Liver (tissue), 9 donors: ENCODE measurements around the gene NOTCH4. TPM values are rescaled to one million over a fixed set of nuclear protein-coding genes. Genes with fewer than 3 reads are reported as not detected.

Source experiments
- DNase-seq: peaks from one replicate; pipeline ENCODE4 v3.0.0-alpha.2; 2017; ENCODE audit warnings: low spot score
- H3K27ac ChIP-seq, 2 donors: one replicate each; pipeline ENCODE4 v1.7.0; 2013; ENCODE audit warnings: inconsistent platforms in 2 of 2, low read length in 2 of 2, control low read depth in 1 of 2, low read depth in 1 of 2, mild to moderate bottlenecking in 1 of 2
- H3K27me3 ChIP-seq, 4 donors: one replicate each; pipeline versions ENCODE4 v1.6.1 to v1.7.0; 2013; ENCODE audit warnings: low read length in 3 of 4, inconsistent platforms in 1 of 4, mild to moderate bottlenecking in 1 of 4, moderate library complexity in 1 of 4; ENCODE audit not compliant: control insufficient read depth in 4 of 4, insufficient read depth in 4 of 4
- H3K36me3 ChIP-seq, 4 donors: one replicate each; pipeline versions ENCODE4 v1.6.1 to v1.7.0; 2013; ENCODE audit warnings: low read length in 3 of 4, mild to moderate bottlenecking in 3 of 4, low read depth in 1 of 4, moderate library complexity in 1 of 4; ENCODE audit not compliant: control insufficient read depth in 4 of 4, insufficient read depth in 3 of 4
- H3K4me1 ChIP-seq, 4 donors: one replicate each; pipeline versions ENCODE4 v1.6.1 to v1.7.0; 2013; ENCODE audit warnings: low read length in 3 of 4, mild to moderate bottlenecking in 3 of 4, moderate library complexity in 1 of 4; ENCODE audit not compliant: control insufficient read depth in 4 of 4, insufficient read depth in 4 of 4
- H3K4me3 ChIP-seq, 3 donors: one replicate each; pipeline versions ENCODE4 v1.6.1 to v1.7.0; 2013; ENCODE audit warnings: low read length in 3 of 3, control low read depth in 1 of 3, low read depth in 1 of 3, mild to moderate bottlenecking in 1 of 3
- H3K9ac ChIP-seq, 2 donors: one replicate each; pipeline ENCODE4 v1.7.0; 2013; ENCODE audit warnings: low read length in 2 of 2, mild to moderate bottlenecking in 2 of 2, moderate library complexity in 2 of 2, control low read depth in 1 of 2, low read depth in 1 of 2
- H3K9me3 ChIP-seq, 4 donors: one replicate each; pipeline versions ENCODE4 v1.6.1 to v1.7.0; 2013; ENCODE audit warnings: low read length in 3 of 4; ENCODE audit not compliant: control insufficient read depth in 4 of 4
- EGR1 ChIP-seq, 2 donors: IDR thresholded peaks; 2 replicates each; pipeline ENCODE4 v1.6.1; 2016 to 2018; ENCODE audit warnings: antibody characterized with exemption in 2 of 2, low read depth in 2 of 2
- FOXA1 ChIP-seq: IDR thresholded peaks from 2 replicates; pipeline ENCODE4 v1.6.1; 2016; ENCODE audit warnings: antibody characterized with exemption
- FOXA2 ChIP-seq: IDR thresholded peaks from 2 replicates; pipeline ENCODE4 v1.6.1; 2016; ENCODE audit warnings: antibody characterized with exemption
- JUND ChIP-seq, 2 donors: IDR thresholded peaks; 2 replicates each; pipeline ENCODE4 v1.6.1; 2016; ENCODE audit warnings: antibody characterized with exemption in 2 of 2
- NR2F2 ChIP-seq: IDR thresholded peaks from 2 replicates; pipeline ENCODE4 v1.6.1; 2016; ENCODE audit warnings: antibody characterized with exemption
- RAD21 ChIP-seq, 2 donors: IDR thresholded peaks; 2 replicates each; pipeline ENCODE4 v1.6.1; 2016; ENCODE audit warnings: antibody characterized with exemption in 2 of 2, mild to moderate bottlenecking in 2 of 2
- RXRA ChIP-seq, 2 donors: IDR thresholded peaks; 2 replicates each; pipeline ENCODE4 v1.6.1; 2017 to 2018; ENCODE audit warnings: antibody characterized with exemption in 2 of 2, mild to moderate bottlenecking in 1 of 2
- SP1 ChIP-seq: IDR thresholded peaks from 2 replicates; pipeline ENCODE4 v1.6.1; 2018; ENCODE audit warnings: antibody characterized with exemption, mild to moderate bottlenecking
- TAF1 ChIP-seq: conservative IDR thresholded peaks from 2 replicates; pipeline ENCODE4 v1.6.1; 2016; ENCODE audit warnings: antibody characterized with exemption, mild to moderate bottlenecking
- WGBS: extraction: QIAGEN DNeasy Blood & Tissue Kit; methylation state at CpG from one replicate; pipeline ENCODE4 v1.1.7; 2013; 5-methylcytosine and 5-hydroxymethylcytosine counted together
- polyA plus RNA-seq, 2 donors: library from polyadenylated mRNA; stranded (reverse) in 1 of 2; unstranded in 1 of 2; fragments of 200-250 nt in 1 of 2; fragments of >200 nt in 1 of 2; fragmentation: Nextera tagmentation in 1 of 2; extraction: Ambion mirVana in 1 of 2; gene quantifications; one replicate each; pipeline versions ENCODE4 v1.2.1 to v1.2.3, GENCODE V29; 2013 to 2015
- total RNA-seq, 2 donors: library from RNA; depleted of rRNA; stranded (reverse); fragments of >200 nt; gene quantifications; one replicate each; pipeline ENCODE4 v1.2.3, GENCODE V29; 2014
- TF ChIP-seq, protein P1 (sequence below): IDR thresholded peaks from 2 replicates; pipeline ENCODE4 v1.6.1; 2016; ENCODE audit warnings: antibody characterized with exemption, mild to moderate bottlenecking
- TF ChIP-seq, protein P2 (sequence below): IDR thresholded peaks from 2 replicates; pipeline ENCODE4 v1.6.1; 2016; ENCODE audit warnings: antibody characterized with exemption
- TF ChIP-seq, protein P3 (sequence below): fragments of 150-350 bp; IDR thresholded peaks from 2 replicates; pipeline ENCODE4 v1.5.1; 2017; ENCODE audit warnings: improper control_type of control experiment, low read depth, low read length; ENCODE audit not compliant: missing input control
- TF ChIP-seq, protein P4 (sequence below): IDR thresholded peaks from 2 replicates; pipeline ENCODE4 v1.6.1; 2016; ENCODE audit warnings: antibody characterized with exemption
- donor health status: healthy.
- donor health status: healthy.
- donor health status: healthy.
- donor health status: healthy.
- donor health status: healthy.

Gene NOTCH4
- total and polyA plus RNA-seq, 4 donors: 2.6 to 15.1 (median 8.8) TPM

DNA sequence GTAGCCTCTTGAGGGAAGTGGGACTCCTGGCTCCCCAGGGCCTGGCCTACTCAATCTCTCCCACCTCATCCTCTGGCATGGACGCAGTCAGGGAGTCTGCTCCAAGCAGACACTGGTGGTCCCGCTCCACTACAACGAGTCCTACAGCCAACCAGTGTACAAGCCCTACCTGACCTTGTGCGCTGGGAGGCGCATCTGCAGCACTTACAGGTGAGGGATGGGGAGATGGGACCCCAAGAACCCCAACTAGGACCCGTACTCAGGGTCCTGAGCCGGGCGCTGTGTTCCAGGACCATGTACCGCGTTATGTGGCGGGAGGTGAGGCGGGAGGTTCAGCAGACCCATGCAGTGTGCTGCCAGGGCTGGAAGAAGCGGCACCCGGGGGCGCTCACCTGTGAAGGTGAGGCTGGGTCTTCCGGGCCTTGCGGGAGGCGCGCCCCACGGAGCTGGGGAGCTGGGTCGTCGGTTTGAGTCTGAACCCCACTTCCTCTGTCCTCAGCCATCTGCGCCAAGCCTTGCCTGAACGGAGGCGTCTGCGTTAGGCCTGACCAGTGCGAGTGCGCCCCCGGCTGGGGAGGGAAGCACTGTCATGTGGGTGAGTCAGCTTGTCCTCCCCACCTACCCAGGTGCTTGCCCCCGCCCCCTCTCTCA, 57.3 kb downstream of the NOTCH4 start (continued):
- TF ChIP-seq, protein P1, sequence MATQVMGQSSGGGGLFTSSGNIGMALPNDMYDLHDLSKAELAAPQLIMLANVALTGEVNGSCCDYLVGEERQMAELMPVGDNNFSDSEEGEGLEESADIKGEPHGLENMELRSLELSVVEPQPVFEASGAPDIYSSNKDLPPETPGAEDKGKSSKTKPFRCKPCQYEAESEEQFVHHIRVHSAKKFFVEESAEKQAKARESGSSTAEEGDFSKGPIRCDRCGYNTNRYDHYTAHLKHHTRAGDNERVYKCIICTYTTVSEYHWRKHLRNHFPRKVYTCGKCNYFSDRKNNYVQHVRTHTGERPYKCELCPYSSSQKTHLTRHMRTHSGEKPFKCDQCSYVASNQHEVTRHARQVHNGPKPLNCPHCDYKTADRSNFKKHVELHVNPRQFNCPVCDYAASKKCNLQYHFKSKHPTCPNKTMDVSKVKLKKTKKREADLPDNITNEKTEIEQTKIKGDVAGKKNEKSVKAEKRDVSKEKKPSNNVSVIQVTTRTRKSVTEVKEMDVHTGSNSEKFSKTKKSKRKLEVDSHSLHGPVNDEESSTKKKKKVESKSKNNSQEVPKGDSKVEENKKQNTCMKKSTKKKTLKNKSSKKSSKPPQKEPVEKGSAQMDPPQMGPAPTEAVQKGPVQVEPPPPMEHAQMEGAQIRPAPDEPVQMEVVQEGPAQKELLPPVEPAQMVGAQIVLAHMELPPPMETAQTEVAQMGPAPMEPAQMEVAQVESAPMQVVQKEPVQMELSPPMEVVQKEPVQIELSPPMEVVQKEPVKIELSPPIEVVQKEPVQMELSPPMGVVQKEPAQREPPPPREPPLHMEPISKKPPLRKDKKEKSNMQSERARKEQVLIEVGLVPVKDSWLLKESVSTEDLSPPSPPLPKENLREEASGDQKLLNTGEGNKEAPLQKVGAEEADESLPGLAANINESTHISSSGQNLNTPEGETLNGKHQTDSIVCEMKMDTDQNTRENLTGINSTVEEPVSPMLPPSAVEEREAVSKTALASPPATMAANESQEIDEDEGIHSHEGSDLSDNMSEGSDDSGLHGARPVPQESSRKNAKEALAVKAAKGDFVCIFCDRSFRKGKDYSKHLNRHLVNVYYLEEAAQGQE: no peak
- TF ChIP-seq EGR1 (IDR thresholded peaks at IDR 0.05; ENCODE audit: low read depth in 2 of 2): no peak
- TF ChIP-seq, protein P2, sequence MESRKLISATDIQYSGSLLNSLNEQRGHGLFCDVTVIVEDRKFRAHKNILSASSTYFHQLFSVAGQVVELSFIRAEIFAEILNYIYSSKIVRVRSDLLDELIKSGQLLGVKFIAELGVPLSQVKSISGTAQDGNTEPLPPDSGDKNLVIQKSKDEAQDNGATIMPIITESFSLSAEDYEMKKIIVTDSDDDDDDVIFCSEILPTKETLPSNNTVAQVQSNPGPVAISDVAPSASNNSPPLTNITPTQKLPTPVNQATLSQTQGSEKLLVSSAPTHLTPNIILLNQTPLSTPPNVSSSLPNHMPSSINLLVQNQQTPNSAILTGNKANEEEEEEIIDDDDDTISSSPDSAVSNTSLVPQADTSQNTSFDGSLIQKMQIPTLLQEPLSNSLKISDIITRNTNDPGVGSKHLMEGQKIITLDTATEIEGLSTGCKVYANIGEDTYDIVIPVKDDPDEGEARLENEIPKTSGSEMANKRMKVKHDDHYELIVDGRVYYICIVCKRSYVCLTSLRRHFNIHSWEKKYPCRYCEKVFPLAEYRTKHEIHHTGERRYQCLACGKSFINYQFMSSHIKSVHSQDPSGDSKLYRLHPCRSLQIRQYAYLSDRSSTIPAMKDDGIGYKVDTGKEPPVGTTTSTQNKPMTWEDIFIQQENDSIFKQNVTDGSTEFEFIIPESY: no peak

DNA sequence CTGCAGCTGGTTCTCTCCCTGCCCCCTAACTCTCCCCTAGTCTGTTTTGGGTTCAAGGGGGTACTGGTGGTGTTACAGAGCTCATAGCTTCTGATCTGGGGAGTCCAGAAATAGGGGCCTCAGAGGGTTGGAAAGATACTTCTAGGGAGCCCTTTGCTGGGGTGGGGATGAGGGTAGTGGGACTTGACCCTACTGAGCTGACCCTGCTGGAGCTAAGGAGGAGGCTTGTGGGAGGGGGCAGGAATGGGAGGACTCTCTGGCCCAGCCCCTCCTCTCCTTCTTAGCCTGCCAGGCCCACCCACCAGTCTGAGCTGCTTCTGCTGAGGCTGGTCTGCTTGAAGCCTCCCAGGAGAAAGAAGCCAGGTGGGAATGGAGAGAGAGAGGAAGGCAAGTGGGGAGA, 59.6 kb downstream of the NOTCH4 start, which contains the start of gene EGFL8:
EGFL8 (plus strand) TSS at position 301 of the 400 bp plus-strand sequence. CDS start 1,571 bp downstream, outside the sequence.
- no peaks in the 10 kb centered on the region for H3K27me3 ChIP-seq
- H3K4me1 ChIP-seq: no peaks in the 10 kb centered on the region
- no peak within 1 kb of the TSS for H3K4me3 ChIP-seq
- H3K36me3 ChIP-seq: peaks cover 2 to 17% (median 8%) of the 10 kb centered on the region in 4 donors
- H3K9ac ChIP-seq: no peak within 1 kb of the TSS
- TF ChIP-seq SP1: no peak
- DNase-seq: no peak
- no peak within 1 kb of the TSS for H3K27ac ChIP-seq
- H3K9me3 ChIP-seq: no peaks in the 10 kb centered on the region

DNA sequence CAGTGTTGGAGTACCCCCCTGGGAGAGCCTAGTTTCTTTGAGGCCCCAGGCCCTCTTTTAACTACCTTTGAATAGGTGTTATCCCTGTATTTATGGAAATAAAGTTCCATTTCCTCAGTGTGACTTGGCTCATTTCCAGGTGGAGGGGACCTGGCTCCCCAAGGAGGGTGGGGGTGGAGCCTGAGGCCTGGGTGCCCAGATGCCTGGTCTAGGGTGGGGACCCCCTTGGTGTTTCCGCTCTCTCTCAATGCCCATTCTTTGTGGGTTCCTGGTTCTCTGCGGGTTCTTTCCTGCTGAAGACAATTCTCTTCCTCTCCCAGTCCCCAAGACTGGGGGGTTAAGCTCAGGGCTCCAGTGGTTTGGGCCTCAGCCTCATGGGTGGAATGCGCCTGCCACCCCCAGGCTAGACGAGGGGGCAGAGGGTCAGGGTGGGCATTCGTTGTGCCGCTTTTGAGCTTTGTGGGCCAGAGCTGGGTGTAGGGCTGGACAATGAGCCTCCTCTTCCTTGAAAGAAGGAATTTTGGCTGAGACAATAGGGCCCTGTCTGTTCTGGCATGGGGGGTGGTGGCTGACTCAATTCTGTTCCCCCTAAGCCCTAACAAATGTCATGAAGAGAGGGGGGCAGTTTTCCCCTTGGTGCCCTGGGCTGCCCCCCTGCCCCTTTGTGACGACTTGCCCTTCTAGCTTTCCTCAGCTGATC, 60.2 kb downstream of the NOTCH4 start:
- no peak for DNase-seq
- H3K36me3 ChIP-seq: peaks cover 3 to 17% (median 8%) of the 10 kb centered on the region in 4 donors
- no peak overlapping the region for H3K9ac ChIP-seq
- H3K27me3 ChIP-seq: no peaks in the 10 kb centered on the region
- TF ChIP-seq, protein P3, sequence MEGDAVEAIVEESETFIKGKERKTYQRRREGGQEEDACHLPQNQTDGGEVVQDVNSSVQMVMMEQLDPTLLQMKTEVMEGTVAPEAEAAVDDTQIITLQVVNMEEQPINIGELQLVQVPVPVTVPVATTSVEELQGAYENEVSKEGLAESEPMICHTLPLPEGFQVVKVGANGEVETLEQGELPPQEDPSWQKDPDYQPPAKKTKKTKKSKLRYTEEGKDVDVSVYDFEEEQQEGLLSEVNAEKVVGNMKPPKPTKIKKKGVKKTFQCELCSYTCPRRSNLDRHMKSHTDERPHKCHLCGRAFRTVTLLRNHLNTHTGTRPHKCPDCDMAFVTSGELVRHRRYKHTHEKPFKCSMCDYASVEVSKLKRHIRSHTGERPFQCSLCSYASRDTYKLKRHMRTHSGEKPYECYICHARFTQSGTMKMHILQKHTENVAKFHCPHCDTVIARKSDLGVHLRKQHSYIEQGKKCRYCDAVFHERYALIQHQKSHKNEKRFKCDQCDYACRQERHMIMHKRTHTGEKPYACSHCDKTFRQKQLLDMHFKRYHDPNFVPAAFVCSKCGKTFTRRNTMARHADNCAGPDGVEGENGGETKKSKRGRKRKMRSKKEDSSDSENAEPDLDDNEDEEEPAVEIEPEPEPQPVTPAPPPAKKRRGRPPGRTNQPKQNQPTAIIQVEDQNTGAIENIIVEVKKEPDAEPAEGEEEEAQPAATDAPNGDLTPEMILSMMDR: no peak
- TF ChIP-seq SP1 (no peak), RAD21 (IDR thresholded peaks at IDR 0.05) (no peak), JUND (IDR thresholded peaks at IDR 0.05) (no peak), FOXA2 (no peak), NR2F2 (no peak), TAF1 (no peak), RXRA (IDR thresholded peaks at IDR 0.05) (no peak), FOXA1 (no peak)
- TF ChIP-seq, protein P4, sequence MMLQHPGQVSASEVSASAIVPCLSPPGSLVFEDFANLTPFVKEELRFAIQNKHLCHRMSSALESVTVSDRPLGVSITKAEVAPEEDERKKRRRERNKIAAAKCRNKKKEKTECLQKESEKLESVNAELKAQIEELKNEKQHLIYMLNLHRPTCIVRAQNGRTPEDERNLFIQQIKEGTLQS: no peak
- TF ChIP-seq, protein P2: no peak
- no peaks in the 10 kb centered on the region for H3K9me3 ChIP-seq
- H3K4me1 ChIP-seq: no peaks in the 10 kb centered on the region
- H3K4me3 ChIP-seq: no peak overlapping the region
- 92% methylated on average over 7 of the region's 7 CpGs for WGBS
- H3K27ac ChIP-seq: no peak overlapping the region
